ENCODE results near the gene FCHSD2. TPM values are rescaled to one million over a fixed set of nuclear protein-coding genes. Genes with fewer than 3 reads are reported as not detected.

Gene FCHSD2
- total RNA-seq, 3 donors from 2014 or later (not counting 1 experiment from before 2014, with no cell fraction given), result 39.4 to 59.1 (median 42.1) TPM

DNA sequence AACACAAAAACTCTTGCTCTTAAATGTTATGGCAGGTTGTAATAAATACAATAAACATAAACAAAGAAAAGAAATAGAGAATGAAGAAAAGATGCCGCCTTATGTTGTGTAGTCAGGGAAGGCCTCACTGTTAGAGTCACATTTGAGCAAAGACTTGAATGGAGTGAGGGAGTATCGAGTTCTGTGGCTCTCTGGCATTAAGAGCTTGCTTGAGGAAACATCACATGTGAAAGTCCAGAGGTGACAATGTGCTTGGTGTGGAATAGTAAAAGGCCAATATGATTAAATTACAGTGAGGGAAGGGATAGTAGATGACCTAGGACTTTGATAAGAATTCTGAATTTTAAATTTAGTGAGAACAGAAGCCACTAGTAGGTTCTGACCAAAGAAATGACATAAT lies 188.5 kb downstream of the FCHSD2 start:
- no peaks in the 10 kb centered on the region for H3K4me1 ChIP-seq (ENCODE audit: control insufficient read depth, insufficient read depth, low read length)
- H3K4me1 Mint-ChIP-seq, result no peaks in the 10 kb centered on the region

DNA sequence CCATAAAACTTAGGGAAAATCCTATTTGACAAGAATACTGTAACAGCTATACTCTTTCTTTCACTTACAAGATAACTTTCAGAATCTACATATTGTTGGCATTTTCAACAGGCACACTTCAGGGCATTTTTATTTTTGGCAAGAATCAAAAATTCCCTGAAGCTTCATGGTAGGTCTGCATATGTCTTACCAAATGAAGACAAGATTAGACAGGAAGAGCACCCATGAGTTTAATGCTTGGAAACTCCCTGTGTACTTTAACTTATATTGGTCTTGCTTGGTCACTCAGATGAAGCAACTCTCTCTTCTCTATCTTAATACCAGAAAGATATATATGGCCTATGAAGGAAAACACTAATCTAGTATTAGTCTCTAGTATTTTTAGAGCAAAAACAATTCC lies 190.2 kb downstream of the FCHSD2 start:
- ATAC-seq, result peak in 1 of 3 donors; percentile 58
- TF ChIP-seq, protein P1, sequence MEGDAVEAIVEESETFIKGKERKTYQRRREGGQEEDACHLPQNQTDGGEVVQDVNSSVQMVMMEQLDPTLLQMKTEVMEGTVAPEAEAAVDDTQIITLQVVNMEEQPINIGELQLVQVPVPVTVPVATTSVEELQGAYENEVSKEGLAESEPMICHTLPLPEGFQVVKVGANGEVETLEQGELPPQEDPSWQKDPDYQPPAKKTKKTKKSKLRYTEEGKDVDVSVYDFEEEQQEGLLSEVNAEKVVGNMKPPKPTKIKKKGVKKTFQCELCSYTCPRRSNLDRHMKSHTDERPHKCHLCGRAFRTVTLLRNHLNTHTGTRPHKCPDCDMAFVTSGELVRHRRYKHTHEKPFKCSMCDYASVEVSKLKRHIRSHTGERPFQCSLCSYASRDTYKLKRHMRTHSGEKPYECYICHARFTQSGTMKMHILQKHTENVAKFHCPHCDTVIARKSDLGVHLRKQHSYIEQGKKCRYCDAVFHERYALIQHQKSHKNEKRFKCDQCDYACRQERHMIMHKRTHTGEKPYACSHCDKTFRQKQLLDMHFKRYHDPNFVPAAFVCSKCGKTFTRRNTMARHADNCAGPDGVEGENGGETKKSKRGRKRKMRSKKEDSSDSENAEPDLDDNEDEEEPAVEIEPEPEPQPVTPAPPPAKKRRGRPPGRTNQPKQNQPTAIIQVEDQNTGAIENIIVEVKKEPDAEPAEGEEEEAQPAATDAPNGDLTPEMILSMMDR (IDR thresholded peaks at IDR 0.05), result no peak
- no peak overlapping the region for H3K4me3 ChIP-seq (ENCODE audit: low read length)
- no peak for DNase-seq
- Mint-ChIP-seq H3K9me3 (no peaks in the 10 kb centered on the region), H3K4me3 (no peak overlapping the region), H3K27ac (no peak overlapping the region), H3K36me3 (no peaks in the 10 kb centered on the region), H3K4me1 (no peaks in the 10 kb centered on the region), H3K27me3 (ENCODE audit: low read depth in 2 of 2) (no peaks in the 10 kb centered on the region)
- no peaks in the 10 kb centered on the region for H3K4me1 ChIP-seq (ENCODE audit: control insufficient read depth, insufficient read depth, low read length)
- H3K27me3 ChIP-seq (ENCODE audit: control insufficient read depth, insufficient read depth, low read length), result no peaks in the 10 kb centered on the region
- no peaks in the 10 kb centered on the region for H3K9me3 ChIP-seq (ENCODE audit: control insufficient read depth, insufficient read depth, low read length)
- intact Hi-C loops (cut with micrococcal nuclease), result no loop called here
- peak overlapping the region; percentile 52 for H3K27ac ChIP-seq (ENCODE audit: low read length)
- H3K36me3 ChIP-seq (ENCODE audit: control insufficient read depth, insufficient read depth, low read length), result no peaks in the 10 kb centered on the region

More for the DNA sequence above, 188.5 kb downstream of the FCHSD2 start:
- Mint-ChIP-seq H3K36me3 (no peaks in the 10 kb centered on the region), H3K27ac (no peak overlapping the region), H3K9me3 (no peaks in the 10 kb centered on the region), H3K27me3 (ENCODE audit: low read depth in 2 of 2) (no peaks in the 10 kb centered on the region), H3K4me3 (no peak overlapping the region)
- 97% methylated on average over 2 of the region's 2 CpGs for WGBS (ENCODE audit: insufficient coverage)
- DNase-seq (no peak), ATAC-seq (no peak)
- intact Hi-C loops (cut with micrococcal nuclease), result no loop called here
- Histone ChIP-seq H3K36me3 (ENCODE audit: control insufficient read depth, insufficient read depth, low read length) (peaks cover 2% of the 10 kb centered on the region), H3K27ac (ENCODE audit: low read length) (no peak overlapping the region), H3K9me3 (ENCODE audit: control insufficient read depth, insufficient read depth, low read length) (no peaks in the 10 kb centered on the region), H3K4me3 (ENCODE audit: low read length) (no peak overlapping the region), H3K27me3 (ENCODE audit: control insufficient read depth, insufficient read depth, low read length) (no peaks in the 10 kb centered on the region)
- TF ChIP-seq, protein P1 (IDR thresholded peaks at IDR 0.05), result no peak

GRCh38 chr11:72951193-72951592 lies 190.9 kb downstream of the FCHSD2 start:
- intact Hi-C loops (cut with micrococcal nuclease), result no loop called here
- no peaks in the 10 kb centered on the region for H3K9me3 Mint-ChIP-seq
- ATAC-seq, result peak in 1 of 3 donors; percentile 69
- Histone ChIP-seq H3K27me3 (ENCODE audit: control insufficient read depth, insufficient read depth, low read length) (no peaks in the 10 kb centered on the region), H3K9me3 (ENCODE audit: control insufficient read depth, insufficient read depth, low read length) (no peaks in the 10 kb centered on the region), H3K4me3 (ENCODE audit: low read length) (no peak overlapping the region), H3K4me1 (ENCODE audit: control insufficient read depth, insufficient read depth, low read length) (no peaks in the 10 kb centered on the region), H3K36me3 (ENCODE audit: control insufficient read depth, insufficient read depth, low read length) (no peaks in the 10 kb centered on the region), H3K27ac (ENCODE audit: low read length) (peak overlapping the region; percentile 1)
- TF ChIP-seq, protein P1 (IDR thresholded peaks at IDR 0.05), result no peak
- 79% methylated on average over 3 of the region's 4 CpGs for WGBS (ENCODE audit: insufficient coverage)
- no peak for DNase-seq
- no peaks in the 10 kb centered on the region for H3K4me1 Mint-ChIP-seq
- no peaks in the 10 kb centered on the region for H3K27me3 Mint-ChIP-seq (ENCODE audit: low read depth in 2 of 2)
- H3K27ac Mint-ChIP-seq, result no peak overlapping the region
- no peaks in the 10 kb centered on the region for H3K36me3 Mint-ChIP-seq
- H3K4me3 Mint-ChIP-seq, result no peak overlapping the region

DNA sequence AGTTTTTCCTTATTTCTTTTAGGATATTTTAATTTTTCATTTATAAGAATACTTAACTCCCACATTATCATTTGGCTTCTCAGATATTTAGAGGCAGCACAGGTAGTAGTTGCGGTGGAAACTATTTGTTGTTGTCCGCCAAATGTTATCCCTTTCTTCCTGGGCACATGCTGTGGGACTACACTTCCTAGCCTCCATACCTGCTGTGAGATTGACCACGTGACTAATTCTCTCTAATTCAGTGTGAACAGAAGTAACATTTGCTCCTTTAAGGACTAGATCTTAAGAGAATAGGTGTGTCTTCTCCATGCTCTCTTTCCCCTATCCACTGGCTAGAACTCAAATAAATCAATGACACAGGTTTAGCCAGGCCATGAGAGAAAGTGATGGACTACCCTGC lies 191.4 kb downstream of the FCHSD2 start:
- no peaks in the 10 kb centered on the region for H3K4me1 Mint-ChIP-seq
- ATAC-seq (no peak), DNase-seq (no peak)
- Histone ChIP-seq H3K4me3 (ENCODE audit: low read length) (no peak overlapping the region), H3K27ac (ENCODE audit: low read length) (no peak overlapping the region), H3K4me1 (ENCODE audit: control insufficient read depth, insufficient read depth, low read length) (no peaks in the 10 kb centered on the region), H3K36me3 (ENCODE audit: control insufficient read depth, insufficient read depth, low read length) (no peaks in the 10 kb centered on the region), H3K9me3 (ENCODE audit: control insufficient read depth, insufficient read depth, low read length) (no peaks in the 10 kb centered on the region), H3K27me3 (ENCODE audit: control insufficient read depth, insufficient read depth, low read length) (no peaks in the 10 kb centered on the region)
- H3K27me3 Mint-ChIP-seq (ENCODE audit: low read depth in 2 of 2), result no peaks in the 10 kb centered on the region
- H3K27ac Mint-ChIP-seq, result no peak overlapping the region
- H3K36me3 Mint-ChIP-seq, result no peaks in the 10 kb centered on the region
- no peaks in the 10 kb centered on the region for H3K9me3 Mint-ChIP-seq
- intact Hi-C loops (cut with micrococcal nuclease), result no loop called here
- H3K4me3 Mint-ChIP-seq, result no peak overlapping the region
- TF ChIP-seq, protein P1 (IDR thresholded peaks at IDR 0.05), result no peak
- 100% methylated on average over 3 of the region's 3 CpGs for WGBS (ENCODE audit: insufficient coverage)
